ENCODE measurements around the gene SEMA5A. TPM values are rescaled to one million over a fixed set of nuclear protein-coding genes. Genes with fewer than 3 reads are reported as not detected.

Gene SEMA5A
- total and polyA plus RNA-seq, 2 of the 8 experiments (the other 6 are each of a cell fraction or from before 2014, with no cell fraction given): 5.3 to 8.9 TPM

DNA sequence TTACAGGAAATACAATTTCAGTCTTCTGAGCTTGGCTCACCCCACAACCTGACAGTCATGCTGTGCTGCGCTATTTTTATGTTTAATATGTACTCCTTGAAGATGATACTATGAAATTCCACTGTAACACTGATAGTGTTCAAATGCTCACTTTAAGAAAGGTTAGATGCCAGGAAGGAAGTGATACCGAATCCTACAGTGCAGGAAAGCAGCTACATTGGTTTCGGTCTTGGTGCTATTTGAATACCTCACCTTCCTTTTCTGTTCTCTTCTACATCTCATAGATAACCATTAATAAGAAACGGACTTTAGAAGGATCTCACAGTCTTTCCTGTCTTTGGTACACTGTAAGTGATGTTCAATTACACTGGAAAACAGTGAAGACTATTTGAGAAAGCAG is 117.6 kb downstream of the SEMA5A start (continued):
- TF ChIP-seq, protein P1, sequence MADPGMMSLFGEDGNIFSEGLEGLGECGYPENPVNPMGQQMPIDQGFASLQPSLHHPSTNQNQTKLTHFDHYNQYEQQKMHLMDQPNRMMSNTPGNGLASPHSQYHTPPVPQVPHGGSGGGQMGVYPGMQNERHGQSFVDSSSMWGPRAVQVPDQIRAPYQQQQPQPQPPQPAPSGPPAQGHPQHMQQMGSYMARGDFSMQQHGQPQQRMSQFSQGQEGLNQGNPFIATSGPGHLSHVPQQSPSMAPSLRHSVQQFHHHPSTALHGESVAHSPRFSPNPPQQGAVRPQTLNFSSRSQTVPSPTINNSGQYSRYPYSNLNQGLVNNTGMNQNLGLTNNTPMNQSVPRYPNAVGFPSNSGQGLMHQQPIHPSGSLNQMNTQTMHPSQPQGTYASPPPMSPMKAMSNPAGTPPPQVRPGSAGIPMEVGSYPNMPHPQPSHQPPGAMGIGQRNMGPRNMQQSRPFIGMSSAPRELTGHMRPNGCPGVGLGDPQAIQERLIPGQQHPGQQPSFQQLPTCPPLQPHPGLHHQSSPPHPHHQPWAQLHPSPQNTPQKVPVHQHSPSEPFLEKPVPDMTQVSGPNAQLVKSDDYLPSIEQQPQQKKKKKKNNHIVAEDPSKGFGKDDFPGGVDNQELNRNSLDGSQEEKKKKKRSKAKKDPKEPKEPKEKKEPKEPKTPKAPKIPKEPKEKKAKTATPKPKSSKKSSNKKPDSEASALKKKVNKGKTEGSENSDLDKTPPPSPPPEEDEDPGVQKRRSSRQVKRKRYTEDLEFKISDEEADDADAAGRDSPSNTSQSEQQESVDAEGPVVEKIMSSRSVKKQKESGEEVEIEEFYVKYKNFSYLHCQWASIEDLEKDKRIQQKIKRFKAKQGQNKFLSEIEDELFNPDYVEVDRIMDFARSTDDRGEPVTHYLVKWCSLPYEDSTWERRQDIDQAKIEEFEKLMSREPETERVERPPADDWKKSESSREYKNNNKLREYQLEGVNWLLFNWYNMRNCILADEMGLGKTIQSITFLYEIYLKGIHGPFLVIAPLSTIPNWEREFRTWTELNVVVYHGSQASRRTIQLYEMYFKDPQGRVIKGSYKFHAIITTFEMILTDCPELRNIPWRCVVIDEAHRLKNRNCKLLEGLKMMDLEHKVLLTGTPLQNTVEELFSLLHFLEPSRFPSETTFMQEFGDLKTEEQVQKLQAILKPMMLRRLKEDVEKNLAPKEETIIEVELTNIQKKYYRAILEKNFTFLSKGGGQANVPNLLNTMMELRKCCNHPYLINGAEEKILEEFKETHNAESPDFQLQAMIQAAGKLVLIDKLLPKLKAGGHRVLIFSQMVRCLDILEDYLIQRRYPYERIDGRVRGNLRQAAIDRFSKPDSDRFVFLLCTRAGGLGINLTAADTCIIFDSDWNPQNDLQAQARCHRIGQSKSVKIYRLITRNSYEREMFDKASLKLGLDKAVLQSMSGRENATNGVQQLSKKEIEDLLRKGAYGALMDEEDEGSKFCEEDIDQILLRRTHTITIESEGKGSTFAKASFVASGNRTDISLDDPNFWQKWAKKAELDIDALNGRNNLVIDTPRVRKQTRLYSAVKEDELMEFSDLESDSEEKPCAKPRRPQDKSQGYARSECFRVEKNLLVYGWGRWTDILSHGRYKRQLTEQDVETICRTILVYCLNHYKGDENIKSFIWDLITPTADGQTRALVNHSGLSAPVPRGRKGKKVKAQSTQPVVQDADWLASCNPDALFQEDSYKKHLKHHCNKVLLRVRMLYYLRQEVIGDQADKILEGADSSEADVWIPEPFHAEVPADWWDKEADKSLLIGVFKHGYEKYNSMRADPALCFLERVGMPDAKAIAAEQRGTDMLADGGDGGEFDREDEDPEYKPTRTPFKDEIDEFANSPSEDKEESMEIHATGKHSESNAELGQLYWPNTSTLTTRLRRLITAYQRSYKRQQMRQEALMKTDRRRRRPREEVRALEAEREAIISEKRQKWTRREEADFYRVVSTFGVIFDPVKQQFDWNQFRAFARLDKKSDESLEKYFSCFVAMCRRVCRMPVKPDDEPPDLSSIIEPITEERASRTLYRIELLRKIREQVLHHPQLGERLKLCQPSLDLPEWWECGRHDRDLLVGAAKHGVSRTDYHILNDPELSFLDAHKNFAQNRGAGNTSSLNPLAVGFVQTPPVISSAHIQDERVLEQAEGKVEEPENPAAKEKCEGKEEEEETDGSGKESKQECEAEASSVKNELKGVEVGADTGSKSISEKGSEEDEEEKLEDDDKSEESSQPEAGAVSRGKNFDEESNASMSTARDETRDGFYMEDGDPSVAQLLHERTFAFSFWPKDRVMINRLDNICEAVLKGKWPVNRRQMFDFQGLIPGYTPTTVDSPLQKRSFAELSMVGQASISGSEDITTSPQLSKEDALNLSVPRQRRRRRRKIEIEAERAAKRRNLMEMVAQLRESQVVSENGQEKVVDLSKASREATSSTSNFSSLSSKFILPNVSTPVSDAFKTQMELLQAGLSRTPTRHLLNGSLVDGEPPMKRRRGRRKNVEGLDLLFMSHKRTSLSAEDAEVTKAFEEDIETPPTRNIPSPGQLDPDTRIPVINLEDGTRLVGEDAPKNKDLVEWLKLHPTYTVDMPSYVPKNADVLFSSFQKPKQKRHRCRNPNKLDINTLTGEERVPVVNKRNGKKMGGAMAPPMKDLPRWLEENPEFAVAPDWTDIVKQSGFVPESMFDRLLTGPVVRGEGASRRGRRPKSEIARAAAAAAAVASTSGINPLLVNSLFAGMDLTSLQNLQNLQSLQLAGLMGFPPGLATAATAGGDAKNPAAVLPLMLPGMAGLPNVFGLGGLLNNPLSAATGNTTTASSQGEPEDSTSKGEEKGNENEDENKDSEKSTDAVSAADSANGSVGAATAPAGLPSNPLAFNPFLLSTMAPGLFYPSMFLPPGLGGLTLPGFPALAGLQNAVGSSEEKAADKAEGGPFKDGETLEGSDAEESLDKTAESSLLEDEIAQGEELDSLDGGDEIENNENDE (IDR thresholded peaks at IDR 0.05; ENCODE audit: insufficient replicate concordance, low read length): no peak
- TF ChIP-seq TCF12 (IDR thresholded peaks at IDR 0.05; ENCODE audit: low read depth, low read length): no peak
- TF ChIP-seq ZNF274 (IDR thresholded peaks at IDR 0.05; ENCODE audit: borderline replicate concordance, extremely low read depth, low read length): no peak
- no peak for TF ChIP-seq SP1 (IDR thresholded peaks at IDR 0.05; ENCODE audit: low read depth, low read length)
- no peak for TF ChIP-seq FOSL1 (IDR thresholded peaks at IDR 0.05; ENCODE audit: insufficient read depth, low read depth, low read length)
- TF ChIP-seq EZH2 (IDR thresholded peaks at IDR 0.05; ENCODE audit: low read depth, low read length, severe bottlenecking): no peak
- TF ChIP-seq HDAC2 (IDR thresholded peaks at IDR 0.05; ENCODE audit: borderline replicate concordance in 1 of 2, low read depth in 2 of 2, low read length in 2 of 2): no peak
- TF ChIP-seq, protein P2, sequence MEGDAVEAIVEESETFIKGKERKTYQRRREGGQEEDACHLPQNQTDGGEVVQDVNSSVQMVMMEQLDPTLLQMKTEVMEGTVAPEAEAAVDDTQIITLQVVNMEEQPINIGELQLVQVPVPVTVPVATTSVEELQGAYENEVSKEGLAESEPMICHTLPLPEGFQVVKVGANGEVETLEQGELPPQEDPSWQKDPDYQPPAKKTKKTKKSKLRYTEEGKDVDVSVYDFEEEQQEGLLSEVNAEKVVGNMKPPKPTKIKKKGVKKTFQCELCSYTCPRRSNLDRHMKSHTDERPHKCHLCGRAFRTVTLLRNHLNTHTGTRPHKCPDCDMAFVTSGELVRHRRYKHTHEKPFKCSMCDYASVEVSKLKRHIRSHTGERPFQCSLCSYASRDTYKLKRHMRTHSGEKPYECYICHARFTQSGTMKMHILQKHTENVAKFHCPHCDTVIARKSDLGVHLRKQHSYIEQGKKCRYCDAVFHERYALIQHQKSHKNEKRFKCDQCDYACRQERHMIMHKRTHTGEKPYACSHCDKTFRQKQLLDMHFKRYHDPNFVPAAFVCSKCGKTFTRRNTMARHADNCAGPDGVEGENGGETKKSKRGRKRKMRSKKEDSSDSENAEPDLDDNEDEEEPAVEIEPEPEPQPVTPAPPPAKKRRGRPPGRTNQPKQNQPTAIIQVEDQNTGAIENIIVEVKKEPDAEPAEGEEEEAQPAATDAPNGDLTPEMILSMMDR (IDR thresholded peaks at IDR 0.05; ENCODE audit: control extremely low read depth in 1 of 3, insufficient read depth in 1 of 3, low read depth in 1 of 3, low read length in 3 of 3): no peak

All from H1 (cell line).